ENCODE measurements around the gene ODF2L. TPM values are rescaled to one million over a fixed set of nuclear protein-coding genes. Genes with fewer than 3 reads are reported as not detected.
A peak's percentile ranks its signal among the peaks of the same experiment; 100 is the strongest.

ODF2L gene
- total and polyA plus RNA-seq, 3 donors from 2014 or later, result 11.6 to 48.6 (median 25.5) TPM

GRCh38 chr1:86394416-86394815 lies 1.7 kb downstream of the ODF2L start:
- Histone ChIP-seq H3K27me3 (no peaks in the 10 kb centered on the region), H3K27ac (no peak overlapping the region), H3K4me1 (peaks cover 6% of the 10 kb centered on the region), H3K36me3 (ENCODE audit: low read depth, missing control alignments) (no peaks in the 10 kb centered on the region), H3K9me3 (no peaks in the 10 kb centered on the region), H3K4me3 (peak overlapping the region in 1 of 2 donors; percentile 94)
- TF ChIP-seq CTCF (IDR thresholded peaks at IDR 0.05), result no peak
- no peak for TF ChIP-seq POLR2A (IDR thresholded peaks at IDR 0.05)
- no peak for DNase-seq
- 36 to 47% methylated on average over 2 of the region's 2 CpGs for WGBS, 2 donors
- intact Hi-C loops (cut with DNase I; ENCODE audit: low total_unique reads), result no loop called here

- Histone ChIP-seq H3K4me3 (no peak overlapping the region), H3K36me3 (ENCODE audit: low read depth, missing control alignments) (no peaks in the 10 kb centered on the region), H3K27me3 (no peaks in the 10 kb centered on the region), H3K4me1 (no peaks in the 10 kb centered on the region), H3K27ac (no peak overlapping the region), H3K9me3 (no peaks in the 10 kb centered on the region)
- DNase-seq, result no peak
- intact Hi-C loops (cut with DNase I; ENCODE audit: low total_unique reads), result no loop called here
- TF ChIP-seq POLR2A (IDR thresholded peaks at IDR 0.05), result no peak
- no peak for TF ChIP-seq CTCF (IDR thresholded peaks at IDR 0.05)
Observed at GRCh38 chr1:86389307-86389706, 6.8 kb downstream of the ODF2L start.

GRCh38 chr1:86388777-86389176 lies 7.3 kb downstream of the ODF2L start:
- Histone ChIP-seq H3K4me3 (no peak overlapping the region), H3K36me3 (ENCODE audit: low read depth, missing control alignments) (no peaks in the 10 kb centered on the region), H3K9me3 (no peaks in the 10 kb centered on the region), H3K27me3 (no peaks in the 10 kb centered on the region), H3K4me1 (no peaks in the 10 kb centered on the region), H3K27ac (no peak overlapping the region)
- no peak for DNase-seq
- TF ChIP-seq CTCF (IDR thresholded peaks at IDR 0.05), result no peak
- TF ChIP-seq POLR2A (IDR thresholded peaks at IDR 0.05), result no peak
- intact Hi-C loops (cut with DNase I; ENCODE audit: low total_unique reads), result no loop called here

- Histone ChIP-seq H3K9me3 (no peaks in the 10 kb centered on the region), H3K4me3 (no peak overlapping the region), H3K4me1 (no peaks in the 10 kb centered on the region), H3K36me3 (ENCODE audit: low read depth, missing control alignments) (no peaks in the 10 kb centered on the region), H3K27me3 (no peaks in the 10 kb centered on the region), H3K27ac (no peak overlapping the region)
- no peak for DNase-seq
- WGBS, 2 donors, result 91 to 95% methylated on average over 3 of the region's 3 CpGs
- TF ChIP-seq CTCF (IDR thresholded peaks at IDR 0.05) (no peak), POLR2A (IDR thresholded peaks at IDR 0.05) (no peak)
- intact Hi-C loops (cut with DNase I; ENCODE audit: low total_unique reads), result no loop called here
Observed at GRCh38 chr1:86387916-86388627, 8.1 kb downstream of the ODF2L start.

- H3K27ac ChIP-seq, result no peak overlapping the region
- intact Hi-C loops (cut with DNase I; ENCODE audit: low total_unique reads), result no loop called here
Observed at GRCh38 chr1:86382878-86383277, 13.2 kb downstream of the ODF2L start.

More at GRCh38 chr1:86382878-86383277, 13.2 kb downstream of the ODF2L start:
- no peaks in the 10 kb centered on the region for H3K36me3 ChIP-seq (ENCODE audit: low read depth, missing control alignments)
- WGBS, 2 donors, result 55 to 71% methylated on average over 1 of the region's 1 CpG
- H3K9me3 ChIP-seq, result no peaks in the 10 kb centered on the region
- no peaks in the 10 kb centered on the region for H3K27me3 ChIP-seq
- DNase-seq, result no peak
- TF ChIP-seq POLR2A (IDR thresholded peaks at IDR 0.05) (no peak), CTCF (IDR thresholded peaks at IDR 0.05) (no peak)
- no peaks in the 10 kb centered on the region for H3K4me1 ChIP-seq
- H3K4me3 ChIP-seq, result no peak overlapping the region

All from testis (tissue), 3 donors.